GM13977 (cell line): Measurements from ENCODE around the gene CLC.
A peak's percentile ranks its signal among the peaks of the same experiment; 100 is the strongest.
"Not testable (repeated sequence)": the region's sequence is repeated elsewhere in the genome, so short reads cannot be mapped to it uniquely, and the experiment has no call there.

Experiments used
- DNase-seq: peaks from one replicate; pipeline ENCODE4 v3.0.0; 2012; ENCODE audit warnings: low spot score
- CTCF ChIP-seq: IDR thresholded peaks from 2 replicates; pipeline ENCODE4 v1.5.1; 2012; ENCODE audit warnings: mild to moderate bottlenecking, control low read depth; ENCODE audit not compliant: insufficient read depth; ENCODE audit errors: extremely low read depth, missing control alignments
- in situ Hi-C: fragments of 300-500 bp; cut with MboI; formaldehyde crosslinking; loops from one replicate; pipeline ENCODE4 v1.12.0; 2022; ENCODE audit warnings: low sequenced_read_pairs, low pct_unique_long_range_greater_than_20kb, mixed read lengths, inconsistent platforms; ENCODE audit not compliant: unreplicated experiment

The CLC gene

GRCh38 chr19:39737891-39738290 lies at the start of gene CLC:
Gene CLC (minus strand): TSS chr19:39738029. CDS start chr19:39737952, 77 bp downstream.
- no peak for TF ChIP-seq CTCF
- no peak for DNase-seq

GRCh38 chr19:39780894-39781293 lies 43.1 kb upstream of the CLC start:
- TF ChIP-seq CTCF: no peak
- DNase-seq: no peak
- in situ Hi-C loops: loop anchor here (10.0 kb wide), 1 partner anchor 106 kb away; no protein-coding TSS in a partner anchor

More at GRCh38 chr19:39737891-39738290, at the start of gene CLC:
- in situ Hi-C loops: no loop called here

- TF ChIP-seq CTCF: no peak
- in situ Hi-C loops: no loop called here
- peak; percentile 28 for DNase-seq
Measured at GRCh38 chr19:39778763-39779162, 40.9 kb upstream of the CLC start, which contains the start of gene LEUTX. Gene LEUTX (plus strand): TSS chr19:39778854. CDS start chr19:39778921, 67 bp downstream.

GRCh38 chr19:39768786-39769185 lies 31.0 kb upstream of the CLC start:
- no peak for TF ChIP-seq CTCF
- in situ Hi-C loops: no loop called here
- no peak for DNase-seq

GRCh38 chr19:39768334-39768733 lies 30.5 kb upstream of the CLC start:
- no peak for DNase-seq
- no peak for TF ChIP-seq CTCF
- in situ Hi-C loops: no loop called here

- DNase-seq: no peak
- peak; percentile 69 for TF ChIP-seq CTCF
- in situ Hi-C loops: no loop called here
Measured at GRCh38 chr19:39765091-39766076, 27.6 kb upstream of the CLC start.

- DNase-seq, in situ Hi-C loops: not testable (repeated sequence)
Measured at GRCh38 chr19:39761851-39762250, 24.0 kb upstream of the CLC start.
